Cardiac fibroblast (primary cell): Measurements from ENCODE around the gene TBC1D7.

Source experiments
- DNase-seq, 2 donors: peaks; one replicate each; pipeline versions ENCODE4 v3.0.0 to v3.0.0-alpha.2; 2010; ENCODE audit warnings: low read depth in 2 of 2
- H3K4me3 ChIP-seq, 2 donors: replicated peaks in 1 of 2; 1 replicate in 1 of 2; 2 replicates in 1 of 2; pipeline ENCODE4 v1.5.1; 2011; ENCODE audit warnings: low read depth in 2 of 2, low read length in 2 of 2, mild to moderate bottlenecking in 2 of 2, moderate library complexity in 1 of 2
- CTCF ChIP-seq: IDR thresholded peaks from one replicate; pipeline ENCODE4 v1.5.1; 2011; ENCODE audit warnings: low read depth, mild to moderate bottlenecking, low read length, inconsistent platforms

Gene TBC1D7

GRCh38 chr6:13302751-13303667 lies 25.3 kb downstream of the TBC1D7 start:
- peak; percentile 99 to 100 for DNase-seq
- peak overlapping the region in 1 of 2 donors; percentile 12 for H3K4me3 ChIP-seq
- TF ChIP-seq CTCF, result no peak

GRCh38 chr6:13302291-13302690 lies 26.0 kb downstream of the TBC1D7 start:
- TF ChIP-seq CTCF, result no peak
- H3K4me3 ChIP-seq, result peak overlapping the region in 1 of 2 donors; percentile 12

GRCh38 chr6:13300643-13301590 lies 27.4 kb downstream of the TBC1D7 start:
- H3K4me3 ChIP-seq, result no peak overlapping the region
- DNase-seq, result no peak
- no peak for TF ChIP-seq CTCF

More at GRCh38 chr6:13302291-13302690, 26.0 kb downstream of the TBC1D7 start:
- DNase-seq, result peak in 1 of 2 donors; percentile 38

GRCh38 chr6:13299918-13300317 lies 28.4 kb downstream of the TBC1D7 start:
- TF ChIP-seq CTCF, result no peak
- no peak for DNase-seq
- H3K4me3 ChIP-seq, result no peak overlapping the region

GRCh38 chr6:13299403-13299821 lies 28.9 kb downstream of the TBC1D7 start:
- no peak for TF ChIP-seq CTCF
- no peak overlapping the region for H3K4me3 ChIP-seq
- DNase-seq, result no peak

- TF ChIP-seq CTCF, result no peak
- DNase-seq, result no peak
These were observed 29.9 kb downstream of the TBC1D7 start for GRCh38 chr6:13298446-13298845.

More at GRCh38 chr6:13298446-13298845, 29.9 kb downstream of the TBC1D7 start:
- no peak overlapping the region for H3K4me3 ChIP-seq
